Lower lobe of right lung (tissue), 2 donors: ENCODE data around the gene C2orf81. TPM values are rescaled to one million over a fixed set of nuclear protein-coding genes. Genes with fewer than 3 reads are reported as not detected.

Experiments
- ATAC-seq, 2 donors: fragments of 200-7000 bp; cut with Tn5 transposase; one replicate each; pipeline ENCODE4 v1.9.1; 2020 to 2022; ENCODE audit warnings: mild to moderate bottlenecking in 2 of 2, moderate library complexity in 2 of 2
- DNase-seq: peaks from one replicate; pipeline ENCODE4 v3.0.0-alpha.2; 2020
- H3K27ac ChIP-seq: fragments of 200-600 bp; one replicate; pipeline ENCODE4 v1.8.0; 2022
- H3K27me3 ChIP-seq: fragments of 200-600 bp; one replicate; pipeline ENCODE4 v1.8.0; 2022; ENCODE audit warnings: low read depth
- H3K36me3 ChIP-seq: fragments of 200-600 bp; one replicate; pipeline ENCODE4 v1.8.0; 2022; ENCODE audit warnings: mild to moderate bottlenecking
- H3K4me1 ChIP-seq: fragments of 200-600 bp; one replicate; pipeline ENCODE4 v1.8.0; 2022
- H3K4me3 ChIP-seq: fragments of 200-600 bp; one replicate; pipeline ENCODE4 v1.8.0; 2022; ENCODE audit warnings: mild to moderate bottlenecking
- H3K9me3 ChIP-seq: fragments of 200-600 bp; one replicate; pipeline ENCODE4 v1.8.0; 2022
- CTCF ChIP-seq: fragments of 200-600 bp; IDR thresholded peaks from one replicate; pipeline ENCODE4 v1.8.0; 2022; ENCODE audit warnings: antibody characterized with exemption, mild to moderate bottlenecking
- intact Hi-C: fragments of 100-400 bp; cut with DNase I; formaldehyde crosslinking; loops from one replicate; pipeline ENCODE4 v1.11.0; 2022
- total RNA-seq: library from RNA; stranded (reverse); fragmentation: NEBNext Ultra II Directional; extraction: Animal tissue kit (Norgen Biotek cat#: 25700); gene quantifications from one replicate; pipeline ENCODE4 v1.2.1, GENCODE V29; 2021
- donor health status: DM: no; HTN: yes; CAD: no; lungs with severe emphysema.

C2orf81 gene
- total RNA-seq, 1 donor from 2014 or later = 10.0 TPM

- no peak overlapping the region for H3K4me3 ChIP-seq
Observed at GRCh38 chr2:74430502-74430901, 9.1 kb upstream of the C2orf81 start.

GRCh38 chr2:74429487-74430451, 8.3 kb upstream of the C2orf81 start:
- DNase-seq (no peak), ATAC-seq (peak in 1 of 2 donors; percentile 9)
- Histone ChIP-seq H3K4me3 (no peak overlapping the region), H3K4me1 (no peaks in the 10 kb centered on the region), H3K36me3 (peaks cover 68% of the 10 kb centered on the region), H3K9me3 (no peaks in the 10 kb centered on the region), H3K27me3 (no peaks in the 10 kb centered on the region), H3K27ac (no peak overlapping the region)
- intact Hi-C loops = no loop called here
- TF ChIP-seq CTCF = no peak

More at GRCh38 chr2:74430502-74430901, 9.1 kb upstream of the C2orf81 start:
- Histone ChIP-seq H3K4me1 (no peaks in the 10 kb centered on the region), H3K27me3 (no peaks in the 10 kb centered on the region), H3K27ac (no peak overlapping the region), H3K36me3 (peaks cover 67% of the 10 kb centered on the region), H3K9me3 (no peaks in the 10 kb centered on the region)
- TF ChIP-seq CTCF = no peak
- ATAC-seq (no peak), DNase-seq (no peak)
- intact Hi-C loops = no loop called here

- no peak for TF ChIP-seq CTCF
- no peak for DNase-seq
Observed at GRCh38 chr2:74428675-74429074, 7.3 kb upstream of the C2orf81 start.

GRCh38 chr2:74427551-74427950, 6.1 kb upstream of the C2orf81 start:
- Histone ChIP-seq H3K36me3 (peaks cover 68% of the 10 kb centered on the region), H3K27ac (no peak overlapping the region), H3K4me1 (no peaks in the 10 kb centered on the region), H3K27me3 (no peaks in the 10 kb centered on the region), H3K9me3 (no peaks in the 10 kb centered on the region), H3K4me3 (no peak overlapping the region)
- ATAC-seq = no peak
- no peak for TF ChIP-seq CTCF
- no peak for DNase-seq
- intact Hi-C loops = no loop called here

More at GRCh38 chr2:74428675-74429074, 7.3 kb upstream of the C2orf81 start:
- no peak overlapping the region for H3K4me3 ChIP-seq
- no peaks in the 10 kb centered on the region for H3K27me3 ChIP-seq
- H3K27ac ChIP-seq = no peak overlapping the region
- intact Hi-C loops = no loop called here
- peaks cover 68% of the 10 kb centered on the region for H3K36me3 ChIP-seq
- H3K4me1 ChIP-seq = no peaks in the 10 kb centered on the region
- H3K9me3 ChIP-seq = no peaks in the 10 kb centered on the region
- ATAC-seq = no peak

- Histone ChIP-seq H3K9me3 (no peaks in the 10 kb centered on the region), H3K36me3 (peaks cover 55% of the 10 kb centered on the region), H3K27ac (no peak overlapping the region), H3K4me1 (peaks cover 7% of the 10 kb centered on the region), H3K27me3 (no peaks in the 10 kb centered on the region), H3K4me3 (no peak overlapping the region)
- DNase-seq (no peak), ATAC-seq (no peak)
- intact Hi-C loops = no loop called here
- TF ChIP-seq CTCF = no peak
Observed at GRCh38 chr2:74426181-74426758, 4.9 kb upstream of the C2orf81 start.
